Suprapubic skin (tissue), 4 donors: ENCODE data around the gene COL9A3. TPM values are rescaled to one million over a fixed set of nuclear protein-coding genes. Genes with fewer than 3 reads are reported as not detected.

ENCODE experiments used
- DNase-seq, 2 donors: peaks; one replicate each; pipeline ENCODE4 v3.0.0-alpha.2; 2019; ENCODE audit warnings: low spot score in 2 of 2
- H3K27ac ChIP-seq: fragments of 200-600 bp; sonication (generic); one replicate; pipeline ENCODE4 v1.5.1; 2019
- H3K27me3 ChIP-seq: fragments of 200-600 bp; sonication (generic); one replicate; pipeline ENCODE4 v1.5.1; 2019
- H3K36me3 ChIP-seq: fragments of 200-600 bp; sonication (generic); one replicate; pipeline ENCODE4 v1.5.1; 2019
- H3K4me1 ChIP-seq: fragments of 200-600 bp; sonication (generic); one replicate; pipeline ENCODE4 v1.5.1; 2019
- H3K4me3 ChIP-seq: fragments of 200-600 bp; sonication (generic); one replicate; pipeline ENCODE4 v1.5.1; 2019; ENCODE audit warnings: mild to moderate bottlenecking
- H3K9me3 ChIP-seq: fragments of 200-600 bp; sonication (generic); one replicate; pipeline ENCODE4 v1.5.1; 2019
- EP300 ChIP-seq: sonication (generic); formaldehyde crosslinking; IDR thresholded peaks from one replicate; pipeline ENCODE4 v1.6.1; 2017; ENCODE audit warnings: antibody characterized with exemption
- POLR2A ChIP-seq, 2 donors: fragments of 450-650 bp; IDR thresholded peaks; one replicate each; pipeline ENCODE4 v1.6.1; 2017; ENCODE audit warnings: antibody characterized with exemption in 2 of 2, mild to moderate bottlenecking in 2 of 2, moderate library complexity in 2 of 2
- POLR2AphosphoS5 ChIP-seq, 3 donors: sonication (generic); formaldehyde crosslinking; IDR thresholded peaks; one replicate each; pipeline ENCODE4 v1.6.1; 2017; ENCODE audit warnings: antibody characterized with exemption in 3 of 3
- whole genome bisulfite sequencing: methylation state at CpG from one replicate; pipeline ENCODE4 v1.1.5; 2018; 5-methylcytosine and 5-hydroxymethylcytosine counted together
- total RNA-seq, 4 donors: library from RNA; depleted of rRNA; stranded (reverse); fragments of >200 nt; gene quantifications; one replicate each; pipeline ENCODE4 v1.1.0, GENCODE V29; 2016
- TF ChIP-seq, protein P1 (sequence below), 2 donors: fragments of 200-600 bp in 1 of 2; fragments of 450-650 bp in 1 of 2; sonication (generic) in 1 of 2; IDR thresholded peaks; one replicate each; pipeline ENCODE4 v1.5.1; 2016 to 2019; ENCODE audit warnings: antibody characterized with exemption in 2 of 2, mild to moderate bottlenecking in 1 of 2, moderate library complexity in 1 of 2

The COL9A3 gene
- total RNA-seq, 4 donors from 2014 or later, result 6.1 to 11.3 (median 8.1) TPM

DNA sequence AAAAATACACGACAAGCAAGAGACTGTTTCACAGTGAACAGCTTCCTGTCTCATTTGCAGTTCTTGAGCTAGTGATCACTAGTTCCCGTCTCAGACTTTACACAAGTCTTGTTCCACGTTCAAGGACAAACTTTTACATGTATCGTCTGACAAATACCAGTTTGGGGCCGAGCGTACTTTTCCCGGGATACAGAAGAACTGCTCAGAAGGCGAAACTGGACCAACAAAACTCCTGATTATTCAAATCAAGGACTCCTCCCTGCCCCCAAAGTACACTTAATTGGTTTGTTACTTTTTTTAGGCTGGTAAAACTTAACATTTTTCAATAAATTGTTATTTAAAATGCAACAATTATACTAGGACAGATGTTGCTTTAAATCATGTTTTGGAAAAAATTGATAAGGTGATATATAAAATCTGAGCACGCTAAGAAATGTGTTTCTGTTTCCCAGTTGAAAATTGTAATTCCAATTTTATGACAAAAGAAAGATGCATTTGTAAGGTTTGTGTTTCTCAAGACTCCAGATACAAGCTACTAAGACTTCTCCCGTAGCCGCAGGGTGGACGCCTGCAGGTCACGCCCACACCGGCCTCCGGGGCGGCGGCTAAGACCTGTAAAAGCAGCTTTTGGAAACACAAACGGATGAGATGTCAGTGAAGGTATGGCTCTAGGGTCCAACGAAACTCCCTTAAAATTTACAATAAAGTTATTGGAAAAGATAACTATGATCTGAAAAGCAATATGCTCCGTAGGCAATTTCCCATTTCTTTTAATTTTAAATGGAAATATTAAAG is 61.6 kb downstream of the COL9A3 start:
- no peaks in the 10 kb centered on the region for H3K9me3 ChIP-seq
- H3K4me3 ChIP-seq, result no peak overlapping the region
- 85% methylated on average over 20 of the region's 20 CpGs for WGBS
- DNase-seq, result no peak
- no peaks in the 10 kb centered on the region for H3K27me3 ChIP-seq
- TF ChIP-seq POLR2AphosphoS5 (IDR thresholded peaks at IDR 0.05) (no peak), EP300 (no peak)
- TF ChIP-seq, protein P1, sequence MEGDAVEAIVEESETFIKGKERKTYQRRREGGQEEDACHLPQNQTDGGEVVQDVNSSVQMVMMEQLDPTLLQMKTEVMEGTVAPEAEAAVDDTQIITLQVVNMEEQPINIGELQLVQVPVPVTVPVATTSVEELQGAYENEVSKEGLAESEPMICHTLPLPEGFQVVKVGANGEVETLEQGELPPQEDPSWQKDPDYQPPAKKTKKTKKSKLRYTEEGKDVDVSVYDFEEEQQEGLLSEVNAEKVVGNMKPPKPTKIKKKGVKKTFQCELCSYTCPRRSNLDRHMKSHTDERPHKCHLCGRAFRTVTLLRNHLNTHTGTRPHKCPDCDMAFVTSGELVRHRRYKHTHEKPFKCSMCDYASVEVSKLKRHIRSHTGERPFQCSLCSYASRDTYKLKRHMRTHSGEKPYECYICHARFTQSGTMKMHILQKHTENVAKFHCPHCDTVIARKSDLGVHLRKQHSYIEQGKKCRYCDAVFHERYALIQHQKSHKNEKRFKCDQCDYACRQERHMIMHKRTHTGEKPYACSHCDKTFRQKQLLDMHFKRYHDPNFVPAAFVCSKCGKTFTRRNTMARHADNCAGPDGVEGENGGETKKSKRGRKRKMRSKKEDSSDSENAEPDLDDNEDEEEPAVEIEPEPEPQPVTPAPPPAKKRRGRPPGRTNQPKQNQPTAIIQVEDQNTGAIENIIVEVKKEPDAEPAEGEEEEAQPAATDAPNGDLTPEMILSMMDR (IDR thresholded peaks at IDR 0.05), result no peak
- H3K27ac ChIP-seq, result no peak overlapping the region
- peaks cover 21% of the 10 kb centered on the region for H3K4me1 ChIP-seq
- peaks cover 25% of the 10 kb centered on the region for H3K36me3 ChIP-seq

DNA sequence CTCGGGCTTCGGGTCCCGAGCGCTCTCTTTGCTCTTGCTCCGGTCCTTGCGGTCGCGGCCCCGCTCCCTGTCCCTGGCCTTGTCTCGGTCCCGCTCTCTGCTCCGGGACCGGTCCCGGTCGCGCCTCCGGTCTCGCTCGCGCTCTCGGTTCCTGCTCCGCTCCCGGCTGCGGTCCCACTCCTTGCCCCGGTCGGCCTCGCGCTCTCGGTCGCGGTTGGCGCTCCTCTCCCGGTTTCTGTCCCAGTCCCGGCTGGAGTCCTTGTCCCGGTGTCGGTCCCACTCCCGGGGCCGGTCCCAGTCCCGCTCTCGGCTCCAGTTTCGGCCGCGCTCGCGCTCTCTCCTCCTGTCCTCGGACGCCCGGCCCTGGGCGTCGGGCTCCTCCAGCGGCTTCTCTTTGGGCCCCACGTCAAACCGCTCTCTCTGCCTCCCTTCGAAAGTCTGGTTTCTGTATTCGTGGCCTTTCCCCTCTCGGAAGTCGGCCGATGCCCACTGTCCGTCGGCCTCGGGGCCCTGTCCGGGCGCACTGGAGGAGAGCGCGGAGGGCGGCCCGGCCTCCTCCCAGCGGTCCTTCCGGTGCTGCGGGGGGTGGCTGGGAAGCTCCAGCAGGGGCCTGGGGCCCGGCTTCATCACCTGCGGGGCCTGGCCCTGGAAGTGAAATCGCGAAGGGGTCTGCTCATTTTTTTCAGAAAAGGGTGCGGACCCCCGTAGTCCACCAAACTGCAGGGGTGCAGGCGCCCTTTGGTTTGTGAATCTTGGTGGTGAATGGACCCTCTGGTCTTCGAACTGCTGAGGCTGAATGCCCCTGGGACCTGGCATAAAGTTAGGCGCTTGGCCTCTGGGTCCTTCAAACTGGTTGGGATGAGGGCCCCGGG is 62.7 kb downstream of the COL9A3 start:
- 77% methylated on average over 80 of the region's 80 CpGs for WGBS
- Histone ChIP-seq H3K4me1 (peaks cover 21% of the 10 kb centered on the region), H3K36me3 (peaks cover 25% of the 10 kb centered on the region), H3K27me3 (no peaks in the 10 kb centered on the region), H3K4me3 (no peak overlapping the region), H3K9me3 (no peaks in the 10 kb centered on the region), H3K27ac (no peak overlapping the region)
- no peak for TF ChIP-seq POLR2A (IDR thresholded peaks at IDR 0.05)
- DNase-seq, result no peak

DNA sequence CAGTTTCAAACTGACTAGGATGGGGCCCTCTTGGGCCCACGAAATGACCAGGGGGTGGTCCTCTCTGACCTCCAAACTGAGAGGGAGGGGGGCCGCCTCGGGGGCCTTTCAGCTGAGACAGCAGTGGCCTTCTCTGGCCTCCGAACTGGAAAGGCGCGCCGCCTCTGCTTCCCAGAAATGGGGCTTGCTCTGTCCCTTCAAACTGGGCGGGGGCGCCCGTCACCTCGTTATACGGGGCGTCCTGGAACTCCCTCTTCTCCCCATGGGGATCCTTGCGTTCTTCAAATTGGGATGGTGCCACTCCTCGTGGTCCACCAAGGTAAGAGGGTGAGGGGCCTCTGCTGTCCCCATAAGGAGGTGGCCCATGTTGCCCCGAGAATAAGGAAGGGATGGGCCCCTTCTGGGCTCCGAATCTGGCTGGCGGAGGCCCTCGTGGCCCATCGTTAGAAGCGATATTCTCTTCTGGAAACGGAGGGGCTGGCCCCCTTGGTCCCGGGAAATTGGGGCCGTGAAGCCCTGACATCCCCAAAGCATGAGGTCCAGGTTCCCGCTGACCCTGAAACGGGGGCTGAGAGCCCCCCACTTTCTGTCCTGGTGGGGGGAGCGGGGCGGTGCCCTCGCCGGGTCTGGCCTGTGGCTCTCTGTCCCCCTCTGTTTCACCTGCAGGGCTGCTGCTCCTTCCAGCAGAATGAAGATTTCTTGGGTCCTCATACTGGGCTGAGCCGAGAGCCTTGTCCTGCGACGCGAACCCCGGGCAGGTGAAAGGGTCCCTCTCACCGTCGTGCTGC is 63.5 kb downstream of the COL9A3 start:
- no peak overlapping the region for H3K4me3 ChIP-seq
- 94% methylated on average over 22 of the region's 37 CpGs for WGBS
- H3K36me3 ChIP-seq, result peaks cover 25% of the 10 kb centered on the region
- H3K27me3 ChIP-seq, result no peaks in the 10 kb centered on the region
- TF ChIP-seq, protein P1 (IDR thresholded peaks at IDR 0.05), result no peak
- no peak for TF ChIP-seq EP300
- TF ChIP-seq POLR2A (IDR thresholded peaks at IDR 0.05), result no peak
- TF ChIP-seq POLR2AphosphoS5 (IDR thresholded peaks at IDR 0.05), result no peak
- H3K4me1 ChIP-seq, result peaks cover 25% of the 10 kb centered on the region
- no peaks in the 10 kb centered on the region for H3K9me3 ChIP-seq
- DNase-seq, result no peak
- H3K27ac ChIP-seq, result no peak overlapping the region

DNA sequence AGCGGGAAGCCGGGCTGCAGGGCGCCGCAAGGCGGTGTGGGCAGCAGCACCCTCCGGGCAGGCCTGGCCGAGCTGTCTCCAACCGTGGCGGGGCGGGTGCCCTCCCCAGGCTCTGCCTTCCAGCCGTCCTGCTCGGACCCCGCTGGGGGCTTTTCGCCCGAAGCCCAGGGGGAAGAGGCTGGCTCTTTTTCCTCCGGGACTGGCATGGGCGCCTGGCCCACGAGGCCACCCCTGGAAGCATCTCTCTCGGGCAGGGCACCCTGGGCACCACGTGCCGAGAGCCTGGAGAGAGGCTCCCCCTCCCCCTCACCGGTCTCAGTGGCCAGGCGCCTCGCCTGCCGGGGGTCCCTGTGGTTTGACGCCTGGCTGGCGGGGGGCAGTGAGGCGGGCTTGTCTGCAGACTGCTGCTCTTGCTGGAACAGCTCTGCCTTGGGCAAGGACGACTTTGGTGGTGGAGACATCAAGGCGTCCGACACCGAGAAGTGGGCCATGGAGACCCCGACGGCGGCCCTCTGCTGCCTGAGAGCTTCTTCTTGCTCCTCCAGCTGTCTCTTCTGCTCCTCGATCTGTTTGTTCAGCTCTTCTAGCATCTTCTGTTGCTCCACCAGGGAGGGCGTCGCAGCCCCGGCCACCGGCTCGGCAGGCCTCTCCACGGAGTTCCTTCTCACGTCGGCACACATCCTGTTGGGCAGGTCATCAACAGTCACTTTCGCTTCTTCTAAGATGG is 64.2 kb downstream of the COL9A3 start:
- Histone ChIP-seq H3K9me3 (no peaks in the 10 kb centered on the region), H3K27me3 (no peaks in the 10 kb centered on the region), H3K27ac (no peak overlapping the region), H3K36me3 (peaks cover 27% of the 10 kb centered on the region), H3K4me1 (peaks cover 25% of the 10 kb centered on the region), H3K4me3 (no peak overlapping the region)
- DNase-seq, result no peak
- TF ChIP-seq EP300, result no peak
- no peak for TF ChIP-seq POLR2A (IDR thresholded peaks at IDR 0.05)
- TF ChIP-seq POLR2AphosphoS5 (IDR thresholded peaks at IDR 0.05), result no peak
- TF ChIP-seq, protein P1 (IDR thresholded peaks at IDR 0.05), result no peak
- WGBS, result 93% methylated on average over 20 of the region's 45 CpGs

DNA sequence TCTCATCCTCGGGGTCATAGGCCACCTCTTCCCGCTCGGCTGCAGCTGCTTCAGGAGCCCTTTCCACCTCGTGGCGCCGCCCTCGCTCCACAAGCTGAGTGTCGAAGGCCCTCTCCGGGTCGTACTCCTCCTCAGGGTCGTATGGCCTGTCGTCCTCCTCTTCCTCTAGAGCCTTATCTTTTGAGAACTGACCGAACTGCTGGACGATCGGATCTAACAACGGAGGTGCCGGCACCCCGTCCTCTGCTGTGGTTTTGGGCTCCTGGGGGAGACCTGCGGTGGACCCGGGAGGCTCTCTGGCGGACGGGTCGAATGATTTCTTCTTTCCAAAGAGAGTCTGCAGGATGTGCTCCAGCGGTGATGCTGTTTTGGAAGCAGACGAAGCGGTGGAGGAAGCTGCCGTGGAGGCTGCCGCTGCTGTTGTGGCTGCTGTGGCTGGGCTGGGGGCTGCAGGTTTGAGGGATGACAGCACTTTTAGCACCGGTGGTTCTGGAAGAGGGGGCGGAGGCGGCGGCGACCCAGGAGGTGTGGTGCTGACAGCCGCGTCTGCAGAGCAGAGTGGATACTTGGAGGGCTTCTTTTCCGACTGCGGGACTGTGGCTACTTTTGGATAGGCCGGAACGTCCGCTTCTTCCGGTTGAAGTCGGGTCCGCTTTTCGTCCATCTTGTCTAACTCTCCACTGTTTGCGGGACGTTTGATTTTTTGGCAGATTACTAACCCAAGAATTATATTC is 65.0 kb downstream of the COL9A3 start:
- Histone ChIP-seq H3K27me3 (no peaks in the 10 kb centered on the region), H3K27ac (no peak overlapping the region), H3K36me3 (peaks cover 32% of the 10 kb centered on the region), H3K4me1 (peaks cover 21% of the 10 kb centered on the region), H3K9me3 (no peaks in the 10 kb centered on the region), H3K4me3 (no peak overlapping the region)
- no peak for DNase-seq
- WGBS, result 95% methylated on average over 46 of the region's 46 CpGs
- TF ChIP-seq EP300 (no peak), POLR2A (IDR thresholded peaks at IDR 0.05) (no peak), POLR2AphosphoS5 (IDR thresholded peaks at IDR 0.05) (no peak)
- TF ChIP-seq, protein P1 (IDR thresholded peaks at IDR 0.05), result no peak
